ENCODE results near the gene MANSC4. TPM values are rescaled to one million over a fixed set of nuclear protein-coding genes. Genes with fewer than 3 reads are reported as not detected.

MANSC4 gene
- total RNA-seq, 1 donor from 2014 or later = not detected

- intact Hi-C loops (cut with DNase I) = no loop called here
- H3K9me3 ChIP-seq = no peaks in the 10 kb centered on the region
- H3K4me1 ChIP-seq = peaks cover 7% of the 10 kb centered on the region
- H3K27me3 ChIP-seq = no peaks in the 10 kb centered on the region
- H3K36me3 ChIP-seq = peaks cover 11% of the 10 kb centered on the region
- no peak for DNase-seq
- ATAC-seq = no peak
- no peak overlapping the region for H3K27ac ChIP-seq
- H3K4me3 ChIP-seq = no peak overlapping the region
- TF ChIP-seq CTCF (IDR thresholded peaks at IDR 0.05) = no peak
Measured at GRCh38 chr12:27787559-27787958, 7.5 kb upstream of the MANSC4 start.

- H3K27ac ChIP-seq = no peak overlapping the region
- intact Hi-C loops (cut with DNase I) = no loop called here
- H3K36me3 ChIP-seq = no peaks in the 10 kb centered on the region
- peaks cover 16% of the 10 kb centered on the region for H3K4me1 ChIP-seq
- H3K27me3 ChIP-seq = no peaks in the 10 kb centered on the region
- ATAC-seq (no peak), DNase-seq (no peak)
- TF ChIP-seq CTCF (IDR thresholded peaks at IDR 0.05) = no peak
- no peak overlapping the region for H3K4me3 ChIP-seq
- no peaks in the 10 kb centered on the region for H3K9me3 ChIP-seq
Measured at GRCh38 chr12:27785882-27786570, 6.0 kb upstream of the MANSC4 start.

GRCh38 chr12:27782481-27782880 lies 2.4 kb upstream of the MANSC4 start:
- Histone ChIP-seq H3K4me1 (peaks cover 20% of the 10 kb centered on the region), H3K27me3 (no peaks in the 10 kb centered on the region), H3K36me3 (no peaks in the 10 kb centered on the region), H3K9me3 (no peaks in the 10 kb centered on the region), H3K4me3 (peak overlapping the region; percentile 15), H3K27ac (no peak overlapping the region)
- DNase-seq = no peak
- TF ChIP-seq CTCF (IDR thresholded peaks at IDR 0.05) = no peak
- ATAC-seq = no peak
- intact Hi-C loops (cut with DNase I) = no loop called here

- intact Hi-C loops (cut with DNase I) = no loop called here
- no peaks in the 10 kb centered on the region for H3K27me3 ChIP-seq
- peak overlapping the region; percentile 90 for H3K4me3 ChIP-seq
- no peaks in the 10 kb centered on the region for H3K36me3 ChIP-seq
- H3K4me1 ChIP-seq = peaks cover 20% of the 10 kb centered on the region
- DNase-seq (no peak), ATAC-seq (no peak)
- TF ChIP-seq CTCF (IDR thresholded peaks at IDR 0.05) = no peak
- no peaks in the 10 kb centered on the region for H3K9me3 ChIP-seq
- H3K27ac ChIP-seq = no peak overlapping the region
Measured at GRCh38 chr12:27781680-27782079, 1.6 kb upstream of the MANSC4 start.

- Histone ChIP-seq H3K36me3 (no peaks in the 10 kb centered on the region), H3K9me3 (no peaks in the 10 kb centered on the region), H3K4me1 (peaks cover 20% of the 10 kb centered on the region), H3K4me3 (peak overlapping the region; percentile 90), H3K27ac (peak overlapping the region; percentile 82), H3K27me3 (no peaks in the 10 kb centered on the region)
- no peak for TF ChIP-seq CTCF (IDR thresholded peaks at IDR 0.05)
- DNase-seq (no peak), ATAC-seq (peak; percentile 50)
- intact Hi-C loops (cut with DNase I) = no loop called here
Measured at GRCh38 chr12:27780612-27781408, 774 bp upstream of the MANSC4 start.

Measured in upper lobe of right lung (tissue), 1 donor.